HG02884 (cell line): Measurements from ENCODE around the gene PDE4D.

Experiments used
- ATAC-seq: cut with Tn5 transposase; IDR thresholded peaks from one replicate; pipeline ENCODE4 v1.9.1; 2021; ENCODE audit warnings: mild to moderate bottlenecking, moderate library complexity; ENCODE audit not compliant: unreplicated experiment

PDE4D gene

DNA sequence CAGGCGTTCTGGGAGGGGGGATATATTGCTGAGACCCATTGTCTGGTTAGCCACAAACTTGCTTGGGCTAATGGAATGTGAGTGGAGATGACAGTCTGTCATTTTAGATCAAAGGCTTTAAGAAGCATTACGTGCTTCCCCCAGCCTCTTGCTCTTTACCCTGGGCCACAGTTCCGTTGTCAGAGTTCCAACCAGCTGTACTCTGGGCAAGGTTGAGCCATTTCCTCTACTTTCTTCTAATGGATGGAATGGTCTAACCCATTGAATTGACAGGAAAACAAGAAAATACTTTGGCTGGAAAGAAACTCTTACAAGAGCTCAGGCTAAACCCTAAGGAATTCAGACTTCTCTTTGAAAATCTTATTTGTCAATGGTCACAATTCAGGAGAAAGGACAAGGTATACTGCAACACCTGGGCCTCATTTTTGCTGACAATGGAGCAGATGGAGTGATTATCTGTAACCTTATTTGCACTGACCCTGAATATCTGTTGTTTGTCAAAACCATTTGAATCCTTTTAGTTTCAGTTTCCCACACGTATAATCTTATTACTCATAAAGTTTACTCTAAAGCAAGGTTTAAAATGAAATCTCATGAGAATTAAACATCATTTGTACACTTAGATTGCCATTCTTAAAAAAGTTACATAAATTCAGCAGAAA, 231.4 kb downstream of the PDE4D start:
- ATAC-seq, result no peak

DNA sequence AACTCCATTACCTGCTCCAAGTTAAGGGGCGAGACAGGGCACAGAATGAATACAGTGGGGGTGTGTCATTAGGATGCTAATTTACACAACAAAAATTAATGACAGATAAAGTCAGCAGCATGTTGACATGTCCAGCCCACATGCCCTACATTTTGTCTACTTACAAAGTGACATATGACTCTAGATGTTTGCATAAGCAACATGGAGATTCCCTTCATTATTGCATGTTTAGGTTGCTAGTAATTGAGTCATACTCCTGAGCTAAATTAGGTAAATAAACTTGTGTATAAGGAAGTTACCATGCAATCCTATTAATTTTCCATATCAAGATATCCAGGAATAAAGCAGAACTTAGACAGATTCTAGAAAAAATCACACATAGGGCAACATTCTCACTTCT, 232.2 kb downstream of the PDE4D start:
- no peak for ATAC-seq

DNA sequence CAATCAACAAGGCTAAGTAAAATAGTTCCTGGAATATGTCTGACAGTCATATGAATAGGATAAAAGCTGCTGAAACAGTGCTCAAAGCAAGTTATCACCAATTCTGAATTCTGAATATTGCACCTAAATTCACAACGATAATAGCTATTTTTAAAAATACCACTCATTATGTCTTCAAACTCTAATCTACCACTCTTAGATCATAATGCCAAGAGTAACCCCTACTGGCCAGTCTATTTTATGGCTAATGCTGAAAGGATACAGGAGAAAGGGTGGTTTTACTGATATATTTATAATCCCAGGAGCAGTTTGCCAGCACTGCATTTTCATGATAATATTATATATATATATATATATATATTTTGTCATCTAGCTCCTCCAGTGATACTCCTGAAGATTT, 232.8 kb downstream of the PDE4D start:
- ATAC-seq, result peak; percentile 39

- ATAC-seq, result no peak
These were observed 236.9 kb downstream of the PDE4D start for GRCh38 chr5:59656351-59657254.

DNA sequence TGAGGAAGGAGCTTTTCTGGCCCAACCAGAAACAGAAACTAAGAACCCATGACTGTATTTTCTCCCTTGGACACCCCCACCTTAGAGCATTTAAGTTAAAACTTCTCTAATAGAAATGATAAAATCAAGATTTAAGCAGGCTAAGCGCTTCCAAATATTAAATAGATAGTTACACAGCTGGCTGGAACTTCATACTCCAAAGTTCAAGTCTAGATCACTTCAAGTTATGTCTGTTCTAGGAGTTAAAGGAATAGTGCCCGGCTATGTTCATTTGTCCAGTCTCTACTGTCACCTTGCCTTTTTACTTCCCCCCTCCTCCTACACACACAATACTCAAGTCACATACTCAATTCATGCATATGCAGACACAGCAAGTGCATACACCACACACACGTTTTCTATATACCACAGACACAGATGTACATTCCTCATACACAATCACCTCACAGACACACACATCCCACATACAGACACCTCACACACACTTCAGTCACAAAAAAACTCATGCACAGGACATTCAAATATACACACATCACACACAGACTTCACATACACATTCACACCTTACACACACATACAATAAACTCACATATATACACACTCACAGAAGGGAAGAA, 237.7 kb downstream of the PDE4D start:
- ATAC-seq, result no peak

GRCh38 chr5:59654691-59655090, 238.8 kb downstream of the PDE4D start:
- no peak for ATAC-seq

- ATAC-seq, result no peak
These were observed 241.1 kb downstream of the PDE4D start for GRCh38 chr5:59652449-59652848.

- ATAC-seq, result no peak
These were observed 244.3 kb downstream of the PDE4D start for GRCh38 chr5:59648949-59649921.

- no peak for ATAC-seq
These were observed 245.3 kb downstream of the PDE4D start for GRCh38 chr5:59648038-59648831.

DNA sequence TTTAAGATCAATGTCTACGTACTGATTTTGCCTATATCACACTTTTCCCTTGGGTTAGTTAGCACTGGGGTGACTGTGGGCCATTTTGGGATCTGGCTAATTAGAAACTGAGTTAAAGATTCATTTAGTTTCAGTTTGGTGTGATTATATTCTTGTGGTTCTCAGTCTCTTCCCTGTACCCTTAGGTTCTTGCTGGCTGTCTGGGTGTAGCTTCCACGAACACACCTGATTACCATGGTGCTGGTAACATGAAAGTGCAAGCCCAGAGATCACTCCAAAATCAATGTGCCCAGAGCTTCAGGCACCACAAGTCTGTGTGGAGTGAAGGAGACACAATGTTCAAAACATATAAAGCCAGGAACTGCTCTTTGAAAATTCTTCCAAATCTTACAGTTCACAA, 248.1 kb downstream of the PDE4D start:
- no peak for ATAC-seq

DNA sequence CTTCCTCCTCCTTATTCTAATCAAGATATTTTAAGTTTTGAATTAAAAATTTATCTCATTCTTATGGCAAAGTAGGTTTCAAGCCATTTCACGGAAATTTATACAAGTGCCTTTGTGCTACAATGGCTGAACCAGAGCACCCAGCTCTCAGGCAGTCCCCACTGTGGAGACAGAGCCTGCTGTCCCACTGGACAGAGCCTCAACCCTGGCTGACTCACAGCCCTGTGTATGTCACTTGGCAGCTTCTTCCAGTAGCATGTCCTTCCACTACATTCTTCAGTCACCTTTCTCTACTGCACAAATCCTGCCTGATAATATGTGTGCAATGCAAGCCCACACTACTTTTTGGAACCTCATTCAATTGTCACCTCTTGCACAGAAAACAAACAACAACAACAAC, 253.1 kb downstream of the PDE4D start:
- ATAC-seq, result no peak

GRCh38 chr5:59637884-59638580, 255.5 kb downstream of the PDE4D start:
- ATAC-seq, result no peak

GRCh38 chr5:59629561-59629960, 264.0 kb downstream of the PDE4D start:
- no peak for ATAC-seq

DNA sequence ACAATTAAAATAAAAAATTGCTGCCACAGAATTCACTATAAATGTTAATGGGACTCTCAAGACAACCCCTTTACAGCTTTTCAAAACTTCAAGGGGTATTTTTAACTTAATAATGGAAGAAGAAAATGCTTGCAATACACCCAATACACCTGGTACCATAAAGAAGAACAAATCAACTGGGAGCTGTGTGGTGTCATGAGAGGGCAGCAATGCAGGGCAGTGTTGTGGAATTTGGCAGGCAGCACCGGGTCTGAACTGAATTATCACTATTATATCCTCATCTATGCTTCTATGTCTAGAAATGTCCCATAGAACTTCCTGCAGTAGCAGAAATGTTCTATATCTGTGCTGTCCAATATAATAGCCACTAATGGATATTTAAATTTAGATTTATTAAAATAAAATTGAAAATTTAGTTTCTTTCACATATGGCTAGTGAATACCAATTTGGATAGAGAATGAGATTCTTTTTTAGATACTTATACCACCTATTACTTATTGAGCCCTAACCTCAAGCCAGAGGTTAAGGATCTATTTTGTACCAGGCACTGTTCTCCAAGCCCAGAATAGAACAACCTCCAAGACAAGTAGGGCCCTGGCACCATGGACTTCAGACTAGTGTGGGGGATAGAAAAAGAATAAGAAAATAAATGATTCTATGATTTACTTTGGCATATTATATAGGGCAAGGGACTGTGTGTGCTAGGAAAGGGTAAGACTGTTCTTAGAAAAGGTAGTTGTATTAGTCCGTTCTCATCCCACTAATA, 265.3 kb downstream of the PDE4D start:
- ATAC-seq, result no peak

DNA sequence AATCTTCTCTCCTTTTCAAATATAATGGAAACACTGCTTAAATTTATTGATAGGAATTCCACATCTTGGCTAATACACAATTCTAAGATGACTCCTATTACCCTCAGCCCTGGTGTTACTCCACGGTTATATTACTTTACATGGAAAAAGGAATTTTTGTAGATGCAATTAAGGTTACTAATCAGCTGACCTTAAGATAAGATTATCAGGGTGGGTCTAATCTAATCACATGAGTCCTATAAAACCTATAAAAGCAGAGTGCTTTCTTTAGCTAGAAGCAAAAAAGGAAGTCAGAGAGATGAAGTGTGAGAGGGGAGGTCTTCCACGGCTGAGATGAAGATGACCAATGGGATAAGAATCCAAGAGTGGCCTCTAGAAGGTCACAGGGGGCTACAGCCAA, 268.6 kb downstream of the PDE4D start:
- ATAC-seq, result no peak

DNA sequence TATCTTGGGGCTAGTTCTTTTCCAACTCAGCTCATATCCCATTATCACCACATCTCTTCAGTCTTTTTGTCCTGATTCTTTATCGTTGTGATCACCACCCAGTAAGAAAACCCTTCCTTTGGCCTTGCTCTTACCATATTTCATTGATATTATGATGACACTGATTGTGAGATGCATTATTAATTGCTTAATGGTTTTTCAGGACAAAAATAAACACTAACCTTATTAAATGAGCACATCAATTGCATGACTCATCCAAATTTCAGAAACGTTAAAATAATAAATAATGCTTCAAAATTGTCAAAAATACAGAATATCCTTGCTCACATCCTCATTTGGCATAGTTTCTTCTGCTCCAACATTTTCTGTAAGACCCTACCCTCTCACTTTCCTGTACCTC, 270.7 kb downstream of the PDE4D start:
- no peak for ATAC-seq

DNA sequence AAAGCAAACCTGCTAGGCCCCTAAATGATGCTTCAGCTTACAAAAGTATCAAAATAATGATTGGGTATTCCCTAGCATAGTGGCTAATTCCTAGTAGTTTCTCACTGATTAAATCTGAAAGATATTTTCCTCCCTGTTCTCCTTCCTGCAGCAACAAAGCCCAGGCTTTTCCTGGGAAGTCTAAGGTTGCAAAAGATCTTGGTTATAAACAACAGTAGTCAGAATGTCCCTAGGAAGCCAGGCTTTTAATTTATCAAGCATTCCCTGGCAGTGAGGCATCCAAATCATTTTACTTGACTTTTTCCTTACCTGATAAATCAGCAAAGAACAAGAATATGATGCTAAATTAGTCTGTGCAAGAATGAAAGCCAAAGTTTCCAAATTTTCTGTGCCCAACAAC, 272.0 kb downstream of the PDE4D start:
- no peak for ATAC-seq

DNA sequence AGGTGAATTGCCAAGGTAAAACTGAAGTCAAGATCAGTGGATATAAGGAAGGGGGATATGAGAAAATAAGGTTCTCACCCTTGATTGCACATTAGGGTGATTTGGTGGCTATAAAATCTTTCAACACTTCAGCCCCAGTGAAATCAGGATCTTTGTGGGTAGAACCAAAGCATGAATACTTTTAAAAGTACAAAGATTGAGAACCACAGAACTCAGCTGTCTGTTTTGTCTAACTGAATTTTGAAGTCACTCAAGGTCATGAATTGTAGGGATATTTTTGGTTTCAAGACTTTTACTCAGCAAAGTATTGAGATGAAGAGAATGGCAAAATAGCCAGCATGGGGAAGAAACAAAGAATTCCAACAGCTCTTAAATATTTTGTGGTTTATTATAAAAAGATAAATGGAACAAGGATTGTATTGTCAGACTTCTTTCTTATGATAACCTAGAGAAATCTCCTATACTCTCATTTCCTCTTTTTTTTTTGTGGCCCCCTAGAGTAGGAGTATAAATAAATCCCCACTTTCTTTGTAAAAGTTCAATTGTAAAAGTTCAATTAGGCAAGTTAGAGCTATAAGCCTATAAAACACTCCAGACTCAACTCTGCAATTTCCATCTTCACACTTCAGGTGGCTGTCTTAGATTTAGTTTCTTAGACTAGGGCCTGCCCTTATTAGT, 272.9 kb downstream of the PDE4D start:
- peak; percentile 58 for ATAC-seq
